Neural cell (in vitro differentiated cells): Measurements from ENCODE around the gene DOCK10. TPM values are rescaled to one million over a fixed set of nuclear protein-coding genes. Genes with fewer than 3 reads are reported as not detected.

ENCODE experiments used
- H2AFZ ChIP-seq: fragments of 200-600, 300-800 bp; sonication (generic), shearing (Covaris generic); 2 replicates; pipeline ENCODE4 v1.6.0; 2014; ENCODE audit warnings: low read depth, mild to moderate bottlenecking, antibody characterized with exemption, low read length, moderate library complexity
- H3F3A ChIP-seq: fragments of 200-600 bp; shearing (Covaris generic); 2 replicates; pipeline ENCODE4 v1.6.1; 2016; ENCODE audit warnings: mild to moderate bottlenecking, moderate library complexity, mixed read lengths, antibody characterized with exemption, low read length; ENCODE audit not compliant: insufficient read depth, poor library complexity, severe bottlenecking
- H3K27ac ChIP-seq: fragments of 200-600, 300-800 bp; sonication (generic), shearing (Covaris generic); 2 replicates; pipeline ENCODE4 v1.5.1; 2014; ENCODE audit warnings: mild to moderate bottlenecking, low read length, moderate library complexity
- H3K27me3 ChIP-seq: fragments of 300-800, 200-600 bp; sonication (generic), shearing (Covaris generic); 2 replicates; pipeline ENCODE4 v1.6.0; 2014; ENCODE audit warnings: mild to moderate bottlenecking, low read depth, low read length, moderate library complexity; ENCODE audit not compliant: insufficient read depth
- H3K36me3 ChIP-seq: fragments of 300-800, 200-600 bp; sonication (generic), shearing (Covaris generic); 2 replicates; pipeline ENCODE4 v1.5.1; 2014; ENCODE audit warnings: mild to moderate bottlenecking, antibody characterized with exemption, low read length, moderate library complexity; ENCODE audit not compliant: insufficient read depth
- H3K4me2 ChIP-seq: fragments of 300-800, 200-600 bp; sonication (generic), shearing (Covaris generic); 2 replicates; pipeline ENCODE4 v1.6.0; 2014; ENCODE audit warnings: mild to moderate bottlenecking, low read length
- H3K4me3 ChIP-seq: fragments of 300-800, 200-600 bp; sonication (generic), shearing (Covaris generic); 2 replicates; pipeline ENCODE4 v1.5.1; 2014; ENCODE audit warnings: mild to moderate bottlenecking, low read length, moderate library complexity
- H3K79me2 ChIP-seq: fragments of 200-600 bp; shearing (Covaris generic); replicated peaks from 2 replicates; pipeline ENCODE4 v1.6.0; 2014; ENCODE audit warnings: mild to moderate bottlenecking, low read length, moderate library complexity; ENCODE audit not compliant: insufficient read depth
- H3K9ac ChIP-seq: fragments of 300-800, 200-600 bp; sonication (generic), shearing (Covaris generic); 2 replicates; pipeline ENCODE4 v1.6.1; 2016; ENCODE audit warnings: mild to moderate bottlenecking, low read length, mixed read lengths
- H3K9me2 ChIP-seq: fragments of 200-600 bp; shearing (Covaris generic); 2 replicates; pipeline ENCODE4 v1.6.1; 2016; ENCODE audit warnings: mild to moderate bottlenecking, low read length, mixed read lengths; ENCODE audit not compliant: insufficient read depth
- H3K9me3 ChIP-seq: fragments of 200-600, 300-800 bp; sonication (generic), shearing (Covaris generic); 2 replicates; pipeline ENCODE4 v1.6.1; 2016; ENCODE audit warnings: mild to moderate bottlenecking, mixed run types, low read length, moderate library complexity, mixed read lengths
- H4K20me1 ChIP-seq: fragments of 200-600 bp; shearing (Covaris generic); 2 replicates; pipeline ENCODE4 v1.6.1; 2016; ENCODE audit warnings: mild to moderate bottlenecking, mixed run types; ENCODE audit not compliant: insufficient read depth
- CTCF ChIP-seq: fragments of 450-650 bp; IDR thresholded peaks from 2 replicates; pipeline ENCODE4 v1.5.1; 2014; ENCODE audit warnings: antibody characterized with exemption, mild to moderate bottlenecking, moderate library complexity; ENCODE audit not compliant: poor library complexity, severe bottlenecking
- EP300 ChIP-seq: fragments of 450-650 bp; conservative IDR thresholded peaks from 2 replicates; pipeline ENCODE4 v1.6.1; 2014; ENCODE audit warnings: antibody characterized with exemption, mild to moderate bottlenecking, moderate library complexity; ENCODE audit not compliant: poor library complexity, severe bottlenecking
- MXI1 ChIP-seq: fragments of 450-650 bp; conservative IDR thresholded peaks from 2 replicates; pipeline ENCODE4 v1.6.1; 2014; ENCODE audit warnings: antibody characterized with exemption, mild to moderate bottlenecking; ENCODE audit not compliant: poor library complexity, severe bottlenecking
- RAD21 ChIP-seq: fragments of 450-650 bp; conservative IDR thresholded peaks from 2 replicates; pipeline ENCODE4 v1.6.1; 2014; ENCODE audit warnings: antibody characterized with exemption, mild to moderate bottlenecking, moderate library complexity
- SMC3 ChIP-seq: fragments of 450-650 bp; conservative IDR thresholded peaks from 2 replicates; pipeline ENCODE4 v1.6.1; 2014; ENCODE audit warnings: antibody characterized with exemption, mild to moderate bottlenecking, moderate library complexity; ENCODE audit not compliant: poor library complexity
- TAF1 ChIP-seq: IDR thresholded peaks from 2 replicates; pipeline ENCODE4 v1.6.1; 2012; ENCODE audit warnings: low read depth
- polyA plus RNA-seq: library from polyadenylated mRNA; depleted of rRNA; stranded (reverse); fragments of >200 nt; gene quantifications from 2 replicates; pipeline ENCODE4 v1.2.3, GENCODE V29; 2014
- TF ChIP-seq, protein P1 (sequence below): IDR thresholded peaks from 2 replicates; pipeline ENCODE4 v1.6.1; 2012; ENCODE audit warnings: borderline replicate concordance

Gene DOCK10
- polyA plus RNA-seq, 1 donor from 2014 or later: 0.37 TPM

DNA sequence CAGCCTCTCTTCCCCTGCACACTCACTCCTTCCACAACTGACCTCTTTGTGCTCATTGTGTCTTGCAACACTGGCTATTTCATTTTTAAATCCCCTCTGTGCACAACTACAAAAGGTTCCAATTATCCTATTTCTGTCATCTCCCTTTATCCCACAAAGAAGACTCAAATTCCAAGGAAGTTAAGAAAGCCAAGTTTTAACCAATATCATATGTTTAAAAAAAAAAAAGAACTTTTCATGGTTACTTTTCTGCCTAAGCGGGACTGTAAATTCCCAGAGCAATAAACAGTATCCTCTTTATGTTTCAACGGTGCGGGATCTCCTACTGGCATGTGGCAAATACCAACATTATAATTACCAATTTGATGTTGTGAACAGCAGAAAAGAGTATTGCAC is 83.8 kb downstream of the DOCK10 start:
- no peak for TF ChIP-seq CTCF
- TF ChIP-seq, protein P1, sequence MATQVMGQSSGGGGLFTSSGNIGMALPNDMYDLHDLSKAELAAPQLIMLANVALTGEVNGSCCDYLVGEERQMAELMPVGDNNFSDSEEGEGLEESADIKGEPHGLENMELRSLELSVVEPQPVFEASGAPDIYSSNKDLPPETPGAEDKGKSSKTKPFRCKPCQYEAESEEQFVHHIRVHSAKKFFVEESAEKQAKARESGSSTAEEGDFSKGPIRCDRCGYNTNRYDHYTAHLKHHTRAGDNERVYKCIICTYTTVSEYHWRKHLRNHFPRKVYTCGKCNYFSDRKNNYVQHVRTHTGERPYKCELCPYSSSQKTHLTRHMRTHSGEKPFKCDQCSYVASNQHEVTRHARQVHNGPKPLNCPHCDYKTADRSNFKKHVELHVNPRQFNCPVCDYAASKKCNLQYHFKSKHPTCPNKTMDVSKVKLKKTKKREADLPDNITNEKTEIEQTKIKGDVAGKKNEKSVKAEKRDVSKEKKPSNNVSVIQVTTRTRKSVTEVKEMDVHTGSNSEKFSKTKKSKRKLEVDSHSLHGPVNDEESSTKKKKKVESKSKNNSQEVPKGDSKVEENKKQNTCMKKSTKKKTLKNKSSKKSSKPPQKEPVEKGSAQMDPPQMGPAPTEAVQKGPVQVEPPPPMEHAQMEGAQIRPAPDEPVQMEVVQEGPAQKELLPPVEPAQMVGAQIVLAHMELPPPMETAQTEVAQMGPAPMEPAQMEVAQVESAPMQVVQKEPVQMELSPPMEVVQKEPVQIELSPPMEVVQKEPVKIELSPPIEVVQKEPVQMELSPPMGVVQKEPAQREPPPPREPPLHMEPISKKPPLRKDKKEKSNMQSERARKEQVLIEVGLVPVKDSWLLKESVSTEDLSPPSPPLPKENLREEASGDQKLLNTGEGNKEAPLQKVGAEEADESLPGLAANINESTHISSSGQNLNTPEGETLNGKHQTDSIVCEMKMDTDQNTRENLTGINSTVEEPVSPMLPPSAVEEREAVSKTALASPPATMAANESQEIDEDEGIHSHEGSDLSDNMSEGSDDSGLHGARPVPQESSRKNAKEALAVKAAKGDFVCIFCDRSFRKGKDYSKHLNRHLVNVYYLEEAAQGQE: no peak
- H3F3A ChIP-seq: no peaks in the 10 kb centered on the region
- no peaks in the 10 kb centered on the region for H3K9me3 ChIP-seq
- no peak overlapping the region for H3K4me2 ChIP-seq
- no peak overlapping the region for H3K9ac ChIP-seq
- no peaks in the 10 kb centered on the region for H3K27me3 ChIP-seq
- no peak overlapping the region for H3K4me3 ChIP-seq
- H3K9me2 ChIP-seq: no peaks in the 10 kb centered on the region
- H4K20me1 ChIP-seq: no peaks in the 10 kb centered on the region
- no peak overlapping the region for H2AFZ ChIP-seq
- no peaks in the 10 kb centered on the region for H3K36me3 ChIP-seq
- no peak overlapping the region for H3K27ac ChIP-seq
- no peaks in the 10 kb centered on the region for H3K79me2 ChIP-seq

DNA sequence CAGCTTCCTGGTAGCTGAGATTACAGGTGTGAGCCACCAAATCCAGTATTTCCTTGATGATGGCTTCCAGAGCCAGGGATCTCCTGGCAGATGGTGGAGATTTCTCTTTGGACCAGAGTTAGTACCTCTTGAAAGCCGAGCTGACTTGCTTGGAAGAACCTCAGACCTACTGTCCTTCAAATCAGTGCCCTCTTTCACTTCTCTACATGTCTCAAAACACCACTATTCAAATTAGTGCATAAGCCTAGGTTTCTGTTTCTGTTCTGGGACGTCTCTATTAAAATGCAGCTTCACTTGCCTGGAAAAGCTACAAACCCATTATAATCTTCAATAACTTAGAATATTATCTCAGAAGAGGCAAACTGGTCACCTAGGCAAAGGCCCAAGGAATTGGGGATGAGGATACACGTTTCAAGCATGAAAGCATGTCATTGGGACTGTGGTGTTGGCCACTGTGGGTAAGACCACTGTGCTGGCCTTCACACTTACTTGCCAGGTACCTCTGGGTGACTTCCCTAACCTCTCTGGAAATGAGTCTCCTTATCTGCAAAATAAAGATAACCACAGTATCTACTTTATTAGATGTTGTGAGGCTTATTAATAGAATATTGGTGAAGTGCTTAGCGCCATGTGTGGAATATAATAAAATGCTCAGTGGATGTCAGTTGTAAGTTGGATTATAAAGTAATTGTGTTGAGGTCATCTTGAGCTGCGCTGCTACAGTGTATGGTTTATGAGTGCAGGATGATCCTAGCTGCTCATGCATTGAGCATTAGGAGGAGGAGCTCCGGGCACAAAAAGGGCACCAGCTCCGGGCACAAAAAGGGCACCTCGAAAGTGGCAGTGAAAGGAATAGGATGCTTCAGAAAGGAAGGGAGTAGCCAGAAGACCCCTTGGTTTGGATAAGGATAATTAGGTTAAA is 84.5 kb downstream of the DOCK10 start:
- H3K36me3 ChIP-seq: no peaks in the 10 kb centered on the region
- H3K79me2 ChIP-seq: no peaks in the 10 kb centered on the region
- TF ChIP-seq TAF1 (no peak), EP300 (no peak), RAD21 (no peak), MXI1 (no peak), CTCF (no peak), SMC3 (no peak)
- no peaks in the 10 kb centered on the region for H3F3A ChIP-seq
- H3K9ac ChIP-seq: no peak overlapping the region
- no peak overlapping the region for H2AFZ ChIP-seq
- no peaks in the 10 kb centered on the region for H4K20me1 ChIP-seq
- H3K9me3 ChIP-seq: no peaks in the 10 kb centered on the region
- no peak overlapping the region for H3K4me3 ChIP-seq
- H3K27ac ChIP-seq: no peak overlapping the region
- H3K4me2 ChIP-seq: no peak overlapping the region
- no peaks in the 10 kb centered on the region for H3K27me3 ChIP-seq
- no peaks in the 10 kb centered on the region for H3K9me2 ChIP-seq
